Measurements from ENCODE around the gene SEPTIN6. TPM values are rescaled to one million over a fixed set of nuclear protein-coding genes. Genes with fewer than 3 reads are reported as not detected.

SEPTIN6 gene
- total RNA-seq, 4 donors from 2014 or later, result 6.1 to 15.0 (median 14.6) TPM

- 80 to 95% methylated on average over 5 to 6 of the region's 6 CpGs for WGBS, 2 donors
- Histone ChIP-seq H3K4me3 (replicated peaks in 1 of 3) (no peak overlapping the region), H3K27ac (no peak overlapping the region), H3K4me1 (no peaks in the 10 kb centered on the region), H3K9me3 (no peaks in the 10 kb centered on the region), H3K36me3 (no peaks in the 10 kb centered on the region), H3K27me3 (no peaks in the 10 kb centered on the region)
- no peak for DNase-seq
- TF ChIP-seq, protein P1, sequence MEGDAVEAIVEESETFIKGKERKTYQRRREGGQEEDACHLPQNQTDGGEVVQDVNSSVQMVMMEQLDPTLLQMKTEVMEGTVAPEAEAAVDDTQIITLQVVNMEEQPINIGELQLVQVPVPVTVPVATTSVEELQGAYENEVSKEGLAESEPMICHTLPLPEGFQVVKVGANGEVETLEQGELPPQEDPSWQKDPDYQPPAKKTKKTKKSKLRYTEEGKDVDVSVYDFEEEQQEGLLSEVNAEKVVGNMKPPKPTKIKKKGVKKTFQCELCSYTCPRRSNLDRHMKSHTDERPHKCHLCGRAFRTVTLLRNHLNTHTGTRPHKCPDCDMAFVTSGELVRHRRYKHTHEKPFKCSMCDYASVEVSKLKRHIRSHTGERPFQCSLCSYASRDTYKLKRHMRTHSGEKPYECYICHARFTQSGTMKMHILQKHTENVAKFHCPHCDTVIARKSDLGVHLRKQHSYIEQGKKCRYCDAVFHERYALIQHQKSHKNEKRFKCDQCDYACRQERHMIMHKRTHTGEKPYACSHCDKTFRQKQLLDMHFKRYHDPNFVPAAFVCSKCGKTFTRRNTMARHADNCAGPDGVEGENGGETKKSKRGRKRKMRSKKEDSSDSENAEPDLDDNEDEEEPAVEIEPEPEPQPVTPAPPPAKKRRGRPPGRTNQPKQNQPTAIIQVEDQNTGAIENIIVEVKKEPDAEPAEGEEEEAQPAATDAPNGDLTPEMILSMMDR (IDR thresholded peaks at IDR 0.05), result no peak
- TF ChIP-seq POLR2A (IDR thresholded peaks at IDR 0.05), result no peak
- intact Hi-C loops (cut with DNase I), result no loop called here
Measured at GRCh38 chrX:119648421-119648775, 44.6 kb downstream of the SEPTIN6 start.

GRCh38 chrX:119647552-119648420 lies 45.2 kb downstream of the SEPTIN6 start:
- Histone ChIP-seq H3K36me3 (no peaks in the 10 kb centered on the region), H3K4me3 (replicated peaks in 1 of 3) (no peak overlapping the region), H3K27me3 (no peaks in the 10 kb centered on the region), H3K4me1 (no peaks in the 10 kb centered on the region), H3K9me3 (no peaks in the 10 kb centered on the region), H3K27ac (no peak overlapping the region)
- TF ChIP-seq POLR2A (IDR thresholded peaks at IDR 0.05), result no peak
- TF ChIP-seq, protein P1 (IDR thresholded peaks at IDR 0.05), result no peak
- intact Hi-C loops (cut with DNase I), result no loop called here
- DNase-seq, result no peak
- WGBS, 2 donors, result 88 to 90% methylated on average over 14 of the region's 17 CpGs

DNA sequence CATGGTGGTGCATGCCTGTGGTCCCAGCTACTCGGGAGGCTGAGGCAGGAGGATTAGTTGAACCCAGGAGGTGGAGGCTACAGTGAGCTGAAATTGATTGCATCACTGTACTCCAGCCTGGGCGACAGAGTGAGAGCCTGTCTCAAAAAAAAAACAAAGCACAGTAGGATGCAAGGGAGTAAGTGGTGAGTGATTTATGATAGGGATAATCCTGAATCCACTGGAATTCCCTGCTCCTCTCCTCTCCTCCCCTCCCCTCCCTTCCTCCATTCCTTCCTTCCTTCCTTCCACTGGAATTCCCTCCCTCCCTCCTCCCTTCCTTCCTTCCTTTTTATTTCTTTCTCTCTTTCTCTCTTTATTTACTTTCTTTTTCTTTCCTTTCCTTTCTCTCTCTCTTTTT lies 45.9 kb downstream of the SEPTIN6 start:
- WGBS, 2 donors, result 67 to 96% methylated on average over 1 to 2 of the region's 2 CpGs
- H3K36me3 ChIP-seq, result no peaks in the 10 kb centered on the region
- H3K4me1 ChIP-seq, result no peaks in the 10 kb centered on the region
- H3K27me3 ChIP-seq, result no peaks in the 10 kb centered on the region
- no peak overlapping the region for H3K27ac ChIP-seq
- no peak overlapping the region for H3K4me3 ChIP-seq (replicated peaks in 1 of 3)
- intact Hi-C loops (cut with DNase I), result no loop called here
- DNase-seq, result no peak
- H3K9me3 ChIP-seq, result no peaks in the 10 kb centered on the region
- TF ChIP-seq, protein P1 (IDR thresholded peaks at IDR 0.05), result no peak
- TF ChIP-seq POLR2A (IDR thresholded peaks at IDR 0.05), result no peak

DNA sequence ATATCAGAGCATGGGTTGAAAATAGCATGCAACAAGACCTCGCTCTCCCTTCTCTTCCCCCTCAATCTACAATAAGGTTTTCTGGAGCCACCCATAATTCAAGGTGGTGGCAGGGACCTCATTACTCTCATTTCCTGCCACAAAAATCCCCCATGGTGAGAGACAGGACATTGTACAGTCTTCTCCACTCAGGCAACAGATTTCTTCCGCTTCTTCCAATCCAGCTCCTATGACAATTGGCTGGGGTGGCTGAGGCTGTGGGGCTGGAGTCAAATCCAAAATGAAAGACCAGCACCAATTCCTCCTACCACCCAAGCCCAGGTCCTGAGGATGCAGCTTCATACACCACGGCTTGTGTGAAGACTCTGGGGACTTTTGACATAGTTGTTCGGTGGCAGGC lies 46.5 kb downstream of the SEPTIN6 start:
- Histone ChIP-seq H3K27me3 (no peaks in the 10 kb centered on the region), H3K27ac (no peak overlapping the region), H3K9me3 (no peaks in the 10 kb centered on the region), H3K4me1 (no peaks in the 10 kb centered on the region), H3K36me3 (no peaks in the 10 kb centered on the region), H3K4me3 (replicated peaks in 1 of 3) (no peak overlapping the region)
- 87% methylated on average over 3 to 4 of the region's 4 CpGs for WGBS, 2 donors
- DNase-seq, result no peak
- intact Hi-C loops (cut with DNase I), result no loop called here
- TF ChIP-seq POLR2A (IDR thresholded peaks at IDR 0.05), result no peak

DNA sequence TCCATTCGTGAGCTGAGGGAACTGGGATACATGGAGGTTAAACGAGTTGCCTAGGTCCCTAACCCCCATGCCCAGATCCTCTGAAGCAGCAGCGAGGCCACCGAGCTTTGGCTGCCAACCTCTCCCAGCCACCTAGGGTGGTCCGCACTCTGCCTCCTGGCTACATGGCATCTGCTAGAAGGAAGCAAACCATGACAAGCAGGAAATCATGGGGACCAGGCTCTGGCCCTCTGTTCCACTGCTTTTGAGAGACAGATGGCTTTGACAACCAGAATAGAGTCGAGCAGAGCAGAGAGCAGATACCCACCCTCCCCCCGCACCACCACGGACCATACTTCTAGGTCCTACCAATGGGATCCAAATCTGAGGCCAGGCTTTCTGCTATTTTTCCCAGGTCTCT lies 49.3 kb downstream of the SEPTIN6 start:
- 79 to 81% methylated on average over 3 to 5 of the region's 8 CpGs for WGBS, 2 donors
- intact Hi-C loops (cut with DNase I), result no loop called here
- H3K27me3 ChIP-seq, result no peaks in the 10 kb centered on the region
- no peak for TF ChIP-seq POLR2A (IDR thresholded peaks at IDR 0.05)
- TF ChIP-seq, protein P1 (IDR thresholded peaks at IDR 0.05), result no peak
- H3K4me3 ChIP-seq (replicated peaks in 1 of 3), result no peak overlapping the region
- no peak overlapping the region for H3K27ac ChIP-seq
- no peak for DNase-seq
- H3K4me1 ChIP-seq, result no peaks in the 10 kb centered on the region
- H3K36me3 ChIP-seq, result no peaks in the 10 kb centered on the region
- no peaks in the 10 kb centered on the region for H3K9me3 ChIP-seq

MicroRNA genes within 50 kb of the gene (microRNA counts, 767-probe panel; counts per million panel counts)
- microRNA hsa-miR-766-3p, result 0 counts per million in 2 donors

Small RNAs within 50 kb of the gene (microRNA-seq; reads per million reads assigned to microRNA genes)
- gene MIR766, result 4.4 reads per million, percentile 8 among the genes with 10 or more reads in this experiment

Small RNAs within 50 kb of the gene (small RNA-seq; reads per million reads assigned to genes)
- gene MIR766, result 0.66 reads per million

Other genes starting within 250 kb of the SEPTIN6 start
- gene SLC25A5, start 224.7 kb downstream of the SEPTIN6 start, total RNA-seq, result 100 to 1,000 TPM; 110 to 269 (median 202) TPM
- gene STEEP1, start 127.8 kb downstream of the SEPTIN6 start, total RNA-seq, result 10 to 100 TPM; 20.6 to 42.0 (median 33.7) TPM
- 10 to 100 TPM; 29.8 to 70.3 (median 41.3) TPM for gene UBE2A, start 118.6 kb downstream of the SEPTIN6 start, total RNA-seq
- 1 to 10 TPM; 6.1 to 9.5 (median 7.9) TPM for gene NKRF, start 86.7 kb downstream of the SEPTIN6 start, total RNA-seq
- gene SOWAHD, start 65.4 kb upstream of the SEPTIN6 start, total RNA-seq, result not detected
- gene RPL39, start 98.5 kb upstream of the SEPTIN6 start, total RNA-seq, result 1,000 to 10,000 TPM in 3 of 4 donors, 100 to 1,000 TPM in 1; 609 to 3,222 (median 2,121) TPM
- 1 to 10 TPM; 3.2 to 4.4 (median 3.9) TPM for gene UPF3B, start 159.8 kb upstream of the SEPTIN6 start, total RNA-seq
- gene RNF113A, start 178.6 kb upstream of the SEPTIN6 start, total RNA-seq, result 10 to 100 TPM; 10.1 to 18.0 (median 14.9) TPM
- gene NDUFA1, start 178.7 kb upstream of the SEPTIN6 start, total RNA-seq, result 10 to 100 TPM; 36.2 to 80.0 (median 66.6) TPM
- gene AKAP14, start 202.7 kb upstream of the SEPTIN6 start, total RNA-seq, result not detected